PC-3 (cell line): Measurements from ENCODE around the gene GPR15.

Experiments used
- CTCF ChIP-seq: fragments of 300-600 bp; sonication (generic); conservative IDR thresholded peaks from 2 replicates; pipeline ENCODE4 v1.5.1; 2017; ENCODE audit warnings: antibody characterized with exemption, low read depth, mild to moderate bottlenecking, low read length
- EZH2phosphoT487 ChIP-seq: fragments of 300-600 bp; sonication (generic); IDR thresholded peaks from 2 replicates; pipeline ENCODE4 v1.6.1; 2018; ENCODE audit warnings: mild to moderate bottlenecking, antibody characterized with exemption, low read length, borderline replicate concordance

GRCh38 chr3:98514948-98515347, 16.8 kb upstream of the GPR15 start:
- TF ChIP-seq CTCF = no peak
- TF ChIP-seq EZH2phosphoT487 = no peak
